ENCODE measurements around the gene ANKRD49. TPM values are rescaled to one million over a fixed set of nuclear protein-coding genes. Genes with fewer than 3 reads are reported as not detected.
A peak's percentile ranks its signal among the peaks of the same experiment; 100 is the strongest.

ANKRD49 gene
- total RNA-seq, 4 donors from 2014 or later, result 6.0 to 19.3 (median 11.4) TPM

- peaks cover 23 to 70% (median 40%) of the 10 kb centered on the region in 3 donors for H3K4me1 ChIP-seq
- DNase-seq, result no peak
- H3K36me3 ChIP-seq, result no peaks in the 10 kb centered on the region
- intact Hi-C loops (cut with DNase I), result no loop called here
- H3K27me3 ChIP-seq, result no peaks in the 10 kb centered on the region
- H3K9me3 ChIP-seq, result no peaks in the 10 kb centered on the region
- WGBS, 2 donors, result 74 to 86% methylated on average over 16 to 30 of the region's 54 CpGs
- peak overlapping the region; percentile 55 to 88 (median 72) for H3K4me3 ChIP-seq
- peak overlapping the region; percentile 85 to 98 (median 91) for H3K27ac ChIP-seq
- TF ChIP-seq POLR2A (IDR thresholded peaks at IDR 0.05), result no peak
- no peak for TF ChIP-seq CTCF (IDR thresholded peaks at IDR 0.05)
Measured at GRCh38 chr11:94545264-94546161, 51.7 kb downstream of the ANKRD49 start.

GRCh38 chr11:94546162-94546470, 52.3 kb downstream of the ANKRD49 start:
- peak overlapping the region in 3 of 4 donors; percentile 59 to 88 (median 86) for H3K4me3 ChIP-seq
- intact Hi-C loops (cut with DNase I), result no loop called here
- H3K27ac ChIP-seq, result no peak overlapping the region
- whole genome bisulfite sequencing, 2 donors, result 76 to 84% methylated on average over 2 of the region's 2 CpGs
- H3K27me3 ChIP-seq, result no peaks in the 10 kb centered on the region
- TF ChIP-seq CTCF (IDR thresholded peaks at IDR 0.05), result no peak
- no peak for TF ChIP-seq POLR2A (IDR thresholded peaks at IDR 0.05)
- H3K36me3 ChIP-seq, result no peaks in the 10 kb centered on the region
- no peak for DNase-seq
- peaks cover 23 to 69% (median 40%) of the 10 kb centered on the region in 3 donors for H3K4me1 ChIP-seq
- no peaks in the 10 kb centered on the region for H3K9me3 ChIP-seq

- Histone ChIP-seq H3K4me3 (peak overlapping the region in 3 of 4 donors; percentile 59 to 88 (median 86)), H3K27ac (no peak overlapping the region), H3K9me3 (no peaks in the 10 kb centered on the region), H3K4me1 (peaks cover 23 to 69% (median 40%) of the 10 kb centered on the region in 3 donors), H3K36me3 (no peaks in the 10 kb centered on the region), H3K27me3 (no peaks in the 10 kb centered on the region)
- intact Hi-C loops (cut with DNase I), result no loop called here
- TF ChIP-seq POLR2A (IDR thresholded peaks at IDR 0.05) (no peak), CTCF (IDR thresholded peaks at IDR 0.05) (no peak)
- WGBS, 2 donors, result 25 to 40% methylated on average over 1 of the region's 1 CpG
- DNase-seq, result no peak
Measured at GRCh38 chr11:94546886-94547285, 53.1 kb downstream of the ANKRD49 start.

- Histone ChIP-seq H3K36me3 (no peaks in the 10 kb centered on the region), H3K9me3 (no peaks in the 10 kb centered on the region), H3K4me3 (no peak overlapping the region), H3K27ac (no peak overlapping the region), H3K4me1 (peaks cover 23 to 52% (median 34%) of the 10 kb centered on the region in 3 donors), H3K27me3 (no peaks in the 10 kb centered on the region)
- WGBS, 2 donors, result 67 to 74% methylated on average over 5 of the region's 5 CpGs
- DNase-seq, result no peak
- intact Hi-C loops (cut with DNase I), result no loop called here
- TF ChIP-seq CTCF (IDR thresholded peaks at IDR 0.05), result no peak
- no peak for TF ChIP-seq POLR2A (IDR thresholded peaks at IDR 0.05)
Measured at GRCh38 chr11:94549146-94549545, 55.4 kb downstream of the ANKRD49 start.

Small RNA genes within 50 kb of the gene (small RNA-seq; reads per million reads assigned to genes)
- 0 to 0.53 (median 0.11) reads per million in 4 donors for gene MIR548L

Other genes with a start within 250 kb of the ANKRD49 start
- not detected for gene IZUMO1R, start 189.4 kb upstream of the ANKRD49 start, total RNA-seq
- gene GPR83, start 92.6 kb upstream of the ANKRD49 start, total RNA-seq, result not detected
- gene MRE11, start 140 bp upstream of the ANKRD49 start, total RNA-seq, result 10 to 100 TPM in 2 of 4 donors, 1 to 10 TPM in 2; 9.0 to 18.3 (median 12.1) TPM
- not detected for gene C11orf97, start 18.5 kb downstream of the ANKRD49 start, total RNA-seq
- gene FUT4, start 49.9 kb downstream of the ANKRD49 start, total RNA-seq, result 1 to 10 TPM; 1.4 to 6.1 (median 1.8) TPM
- 1 to 10 TPM in 2 of 4 donors, under 1 TPM in 2; 0.18 to 3.1 (median 2.0) TPM for gene PIWIL4, start 73.4 kb downstream of the ANKRD49 start, total RNA-seq